GM21529 (cell line): ENCODE measurements around the gene MAP4.

Experiments
- ATAC-seq: cut with Tn5 transposase; IDR thresholded peaks from one replicate; pipeline ENCODE4 v1.9.1; 2021; ENCODE audit not compliant: unreplicated experiment

MAP4 gene

GRCh38 chr3:47976135-47976732 is 40.0 kb downstream of the MAP4 start:
- no peak for ATAC-seq

GRCh38 chr3:47974974-47975470 is 41.2 kb downstream of the MAP4 start:
- ATAC-seq: no peak

GRCh38 chr3:47971081-47971480 is 45.1 kb downstream of the MAP4 start:
- ATAC-seq: no peak

- no peak for ATAC-seq
Observed at GRCh38 chr3:47964740-47965139, 51.5 kb downstream of the MAP4 start.

GRCh38 chr3:47961815-47962606 is 54.2 kb downstream of the MAP4 start:
- no peak for ATAC-seq

- no peak for ATAC-seq
Observed at GRCh38 chr3:47961036-47961435, 55.2 kb downstream of the MAP4 start.

GRCh38 chr3:47956521-47956920 is 59.7 kb downstream of the MAP4 start:
- ATAC-seq: no peak

GRCh38 chr3:47954567-47954966 is 61.6 kb downstream of the MAP4 start:
- ATAC-seq: no peak

- no peak for ATAC-seq
Observed at GRCh38 chr3:47950453-47951169, 65.6 kb downstream of the MAP4 start.

- ATAC-seq: no peak
Observed at GRCh38 chr3:47949979-47950378, 66.2 kb downstream of the MAP4 start.

- no peak for ATAC-seq
Observed at GRCh38 chr3:47940232-47940631, 76.0 kb downstream of the MAP4 start.

GRCh38 chr3:47932421-47932820 is 83.8 kb downstream of the MAP4 start:
- ATAC-seq: no peak

GRCh38 chr3:47930979-47931378 is 85.2 kb downstream of the MAP4 start:
- no peak for ATAC-seq

GRCh38 chr3:47916696-47917095 is 99.5 kb downstream of the MAP4 start:
- ATAC-seq: no peak

- ATAC-seq: no peak
Observed at GRCh38 chr3:47916201-47916600, 100.0 kb downstream of the MAP4 start.

- no peak for ATAC-seq
Observed at GRCh38 chr3:47912006-47912504, 104.2 kb downstream of the MAP4 start.

- no peak for ATAC-seq
Observed at GRCh38 chr3:47910777-47911440, 105.3 kb downstream of the MAP4 start.

GRCh38 chr3:47910233-47910632 is 106.0 kb downstream of the MAP4 start:
- ATAC-seq: no peak

GRCh38 chr3:47909607-47910006 is 106.6 kb downstream of the MAP4 start:
- no peak for ATAC-seq

- ATAC-seq: no peak
Observed at GRCh38 chr3:47908744-47909143, 107.5 kb downstream of the MAP4 start.

GRCh38 chr3:47907784-47908183 is 108.4 kb downstream of the MAP4 start:
- ATAC-seq: no peak
